AML-193 (cell line): ENCODE measurements around the gene PRR19.

Experiments used
- DNase-seq, 2 experiments: peaks; one replicate each; lab custom pipeline; 2025; lab: John Stamatoyannopoulos, UW

Gene PRR19

GRCh38 chr19:42349378-42350107, 47.6 kb downstream of the PRR19 start:
- no peak for DNase-seq

- DNase-seq, result no peak
Measured at GRCh38 chr19:42350417-42350816, 48.5 kb downstream of the PRR19 start.

GRCh38 chr19:42351079-42351735, 49.3 kb downstream of the PRR19 start:
- no peak for DNase-seq

GRCh38 chr19:42352301-42353259, 50.6 kb downstream of the PRR19 start:
- DNase-seq, result no peak

GRCh38 chr19:42353341-42354015, 51.5 kb downstream of the PRR19 start:
- no peak for DNase-seq

GRCh38 chr19:42355896-42356295, 54.0 kb downstream of the PRR19 start:
- no peak for DNase-seq

GRCh38 chr19:42356686-42357085, 54.8 kb downstream of the PRR19 start:
- no peak for DNase-seq

GRCh38 chr19:42357290-42357689, 55.4 kb downstream of the PRR19 start:
- no peak for DNase-seq
